Activated naive CD4-positive, alpha-beta T cell treated with anti-CD3 and anti-CD28 coated beads, Interleukin-2, amount 50 U/mL, for 72 hours (primary cell): Measurements from ENCODE around the gene GMPPA. TPM values are rescaled to one million over a fixed set of nuclear protein-coding genes. Genes with fewer than 3 reads are reported as not detected.

Source experiments
- ATAC-seq, 2 donors: fragments of 150-1000 bp; cut with Tn5 transposase; 2 replicates each; pipeline ENCODE4 v1.10.0; 2021; ENCODE audit warnings: mild to moderate bottlenecking in 2 of 2, moderate library complexity in 2 of 2
- DNase-seq, 2 donors: peaks; one replicate each; pipeline ENCODE4 v3.0.0; 2021 to 2022; ENCODE audit warnings: low spot score in 2 of 2
- H3K27ac Mint-ChIP-seq, 2 donors: one replicate each; pipeline ENCODE4 v1.8.0; 2022; ENCODE audit warnings: mild to moderate bottlenecking in 2 of 2, mixed read lengths in 2 of 2
- H3K36me3 Mint-ChIP-seq, 2 donors: one replicate each; pipeline ENCODE4 v1.8.0; 2022; ENCODE audit warnings: mixed read lengths in 2 of 2
- H3K9me3 Mint-ChIP-seq, 2 donors: one replicate each; pipeline ENCODE4 v1.8.0; 2022; ENCODE audit warnings: mixed read lengths in 2 of 2
- total RNA-seq, 2 donors: library from RNA; stranded (reverse); gene quantifications; one replicate each; pipeline ENCODE4 v1.2.3, GENCODE V29; 2022

GMPPA gene
- total RNA-seq, 2 donors from 2014 or later = 29.1 to 34.1 TPM

DNA sequence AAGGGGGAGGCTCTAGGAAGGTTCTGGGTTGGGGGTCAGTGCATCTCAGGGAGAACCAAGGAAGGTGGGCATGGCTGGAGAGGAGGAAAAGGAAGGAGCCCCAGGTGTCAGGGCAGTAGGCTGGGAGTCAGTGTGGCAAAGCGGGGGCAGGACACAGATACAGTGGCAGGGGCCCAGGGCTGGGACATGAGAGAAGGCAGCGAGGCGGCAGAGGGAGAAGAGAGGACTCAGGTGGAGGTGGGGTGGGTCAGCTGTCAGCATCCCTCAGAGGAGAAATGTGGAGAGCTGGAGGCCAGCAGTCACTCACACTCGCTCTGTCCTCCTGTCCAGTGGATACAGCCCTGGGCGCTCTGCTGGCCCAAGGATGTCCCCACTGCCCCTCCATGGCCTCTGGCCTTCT, 5.6 kb upstream of the GMPPA start:
- peaks cover 0 to under 1% of the 10 kb centered on the region in 2 donors for H3K36me3 Mint-ChIP-seq
- H3K27ac Mint-ChIP-seq = no peak overlapping the region
- ATAC-seq (no peak), DNase-seq (no peak)
- no peaks in the 10 kb centered on the region for H3K9me3 Mint-ChIP-seq

DNA sequence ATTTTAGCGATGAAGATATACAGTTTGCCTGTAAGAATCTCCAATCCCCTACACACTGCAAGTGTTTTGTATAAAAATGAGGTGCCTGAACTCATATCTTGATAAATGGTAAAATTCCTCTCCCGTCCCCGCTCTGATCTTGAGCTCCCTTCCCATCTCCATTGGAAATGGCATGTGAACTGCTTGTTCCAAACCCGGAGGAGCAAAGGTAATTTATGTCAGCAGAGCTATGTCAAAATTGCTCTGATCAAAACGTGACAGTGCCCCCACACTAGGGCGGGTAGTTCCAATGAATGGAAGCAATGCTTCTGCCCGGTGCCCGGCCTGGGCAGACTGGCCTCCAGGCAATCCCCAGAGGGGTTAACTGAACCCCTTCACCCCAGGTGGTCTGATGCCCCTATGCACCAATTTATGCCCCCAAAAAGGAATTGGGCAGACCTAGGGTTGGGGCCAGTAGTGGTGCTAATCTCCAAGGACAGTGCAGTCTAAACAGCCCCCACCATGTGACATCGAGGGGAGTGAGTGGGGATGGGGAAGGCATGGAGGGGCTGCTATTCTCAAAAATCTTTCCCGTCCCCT, 3.6 kb upstream of the GMPPA start:
- Mint-ChIP-seq H3K9me3 (no peaks in the 10 kb centered on the region), H3K27ac (no peak overlapping the region), H3K36me3 (peaks cover 9 to 14% of the 10 kb centered on the region in 2 donors)
- DNase-seq (no peak), ATAC-seq (no peak)

GRCh38 chr2:219495531-219496122, 3.1 kb upstream of the GMPPA start:
- Mint-ChIP-seq H3K36me3 (peaks cover 9 to 19% of the 10 kb centered on the region in 2 donors), H3K27ac (no peak overlapping the region), H3K9me3 (no peaks in the 10 kb centered on the region)
- ATAC-seq (peak in 1 of 2 donors; percentile 49), DNase-seq (peak in 1 of 2 donors; percentile 76)

GRCh38 chr2:219496247-219496824, 2.4 kb upstream of the GMPPA start:
- no peak overlapping the region for H3K27ac Mint-ChIP-seq
- H3K9me3 Mint-ChIP-seq = no peaks in the 10 kb centered on the region
- ATAC-seq (no peak), DNase-seq (no peak)
- peaks cover 9 to 19% of the 10 kb centered on the region in 2 donors for H3K36me3 Mint-ChIP-seq

GRCh38 chr2:219496825-219497494, 1.7 kb upstream of the GMPPA start:
- ATAC-seq (no peak), DNase-seq (no peak)
- no peak overlapping the region for H3K27ac Mint-ChIP-seq
- H3K36me3 Mint-ChIP-seq = peaks cover 9 to 19% of the 10 kb centered on the region in 2 donors
- H3K9me3 Mint-ChIP-seq = no peaks in the 10 kb centered on the region

DNA sequence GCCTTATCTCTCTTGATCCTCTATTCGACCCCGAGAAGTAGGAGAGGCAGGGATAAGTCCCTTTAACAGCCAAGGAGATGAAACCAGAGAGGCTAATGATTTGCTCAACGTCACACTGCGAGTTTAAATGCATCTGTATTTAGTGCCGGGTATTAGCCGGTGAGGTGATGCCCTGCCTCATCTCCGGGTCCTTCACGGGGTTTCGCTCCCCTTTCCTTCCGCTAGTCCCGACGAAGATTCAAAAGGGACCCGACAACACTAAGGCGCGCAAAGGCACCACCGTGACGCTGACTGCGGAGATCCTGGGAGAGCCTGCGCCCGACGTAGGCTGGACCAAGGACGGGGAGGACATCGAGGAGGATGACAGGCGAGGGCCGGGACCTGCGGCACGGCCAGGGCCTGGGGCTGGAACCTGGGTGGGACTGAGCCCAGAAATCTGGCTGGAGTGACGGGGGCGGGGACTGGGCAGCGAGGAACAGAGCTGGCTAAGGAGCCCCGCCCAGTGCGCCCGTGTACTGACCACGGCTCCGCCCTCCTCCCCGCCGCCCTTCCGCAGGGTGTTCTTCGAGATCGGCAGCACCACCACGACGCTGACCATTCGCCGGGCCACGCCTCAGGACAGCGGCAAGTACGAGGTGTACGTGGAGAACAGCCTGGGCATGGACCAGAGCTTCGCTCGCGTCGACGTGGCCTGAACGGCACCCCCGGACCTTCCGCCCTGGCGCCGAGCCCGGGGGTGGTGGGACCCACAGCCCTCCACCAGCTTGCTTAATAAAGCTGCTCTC, 1.0 kb upstream of the GMPPA start:
- Mint-ChIP-seq H3K27ac (peak overlapping the region in 1 of 2 donors; percentile 90), H3K9me3 (no peaks in the 10 kb centered on the region), H3K36me3 (peaks cover 9 to 19% of the 10 kb centered on the region in 2 donors)
- DNase-seq = peak in 1 of 2 donors; percentile 64
- ATAC-seq = peak; percentile 14 to 49

- DNase-seq (no peak), ATAC-seq (no peak)
- Mint-ChIP-seq H3K9me3 (no peaks in the 10 kb centered on the region), H3K36me3 (peaks cover 9 to 19% of the 10 kb centered on the region in 2 donors), H3K27ac (peak overlapping the region; percentile 75 to 90)
Measured at GRCh38 chr2:219499058-219499307, 292 bp downstream of the GMPPA start.

DNA sequence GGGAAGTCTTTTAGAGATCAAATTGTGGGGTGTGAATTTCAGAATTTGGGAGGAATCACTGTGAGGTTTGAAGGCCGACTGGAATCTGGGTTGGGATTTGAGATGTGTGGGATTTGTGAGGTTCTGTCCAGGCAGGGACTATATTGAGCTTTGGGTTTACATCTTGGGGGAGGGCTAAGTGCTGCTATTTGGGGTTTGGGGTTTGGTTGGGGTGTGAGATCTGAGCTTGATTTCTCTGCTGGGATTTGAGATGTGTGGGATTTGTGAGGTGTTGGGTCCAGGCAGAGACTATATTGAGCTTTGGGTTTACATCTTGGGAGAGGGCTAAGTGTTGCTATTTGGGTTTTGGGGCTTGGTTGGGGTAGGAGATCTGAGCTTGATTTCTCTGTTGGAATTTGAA, 864 bp downstream of the GMPPA start:
- Mint-ChIP-seq H3K27ac (peak overlapping the region; percentile 75 to 90), H3K36me3 (peaks cover 9 to 19% of the 10 kb centered on the region in 2 donors), H3K9me3 (no peaks in the 10 kb centered on the region)
- no peak for DNase-seq
- no peak for ATAC-seq

- DNase-seq (no peak), ATAC-seq (no peak)
- H3K36me3 Mint-ChIP-seq = peaks cover 9 to 19% of the 10 kb centered on the region in 2 donors
- no peaks in the 10 kb centered on the region for H3K9me3 Mint-ChIP-seq
- H3K27ac Mint-ChIP-seq = peak overlapping the region in 1 of 2 donors; percentile 90
Measured at GRCh38 chr2:219500135-219500534, 1.4 kb downstream of the GMPPA start.

- Mint-ChIP-seq H3K27ac (peak overlapping the region in 1 of 2 donors; percentile 17), H3K36me3 (peaks cover 9 to 19% of the 10 kb centered on the region in 2 donors), H3K9me3 (no peaks in the 10 kb centered on the region)
- ATAC-seq = no peak
- DNase-seq = no peak
Measured at GRCh38 chr2:219501849-219502248, 3.2 kb downstream of the GMPPA start.

GRCh38 chr2:219502618-219503017, 3.9 kb downstream of the GMPPA start:
- Mint-ChIP-seq H3K9me3 (no peaks in the 10 kb centered on the region), H3K36me3 (peaks cover 9 to 19% of the 10 kb centered on the region in 2 donors), H3K27ac (peak overlapping the region in 1 of 2 donors; percentile 40)
- DNase-seq (no peak), ATAC-seq (no peak)

- no peaks in the 10 kb centered on the region for H3K9me3 Mint-ChIP-seq
- no peak for ATAC-seq
- H3K27ac Mint-ChIP-seq = no peak overlapping the region
- no peak for DNase-seq
- H3K36me3 Mint-ChIP-seq = no peaks in the 10 kb centered on the region
Measured at GRCh38 chr2:219505585-219505984, 6.9 kb downstream of the GMPPA start.

GRCh38 chr2:219506153-219506801, 7.6 kb downstream of the GMPPA start:
- no peaks in the 10 kb centered on the region for H3K9me3 Mint-ChIP-seq
- no peak for DNase-seq
- no peak for ATAC-seq
- H3K27ac Mint-ChIP-seq = no peak overlapping the region
- H3K36me3 Mint-ChIP-seq = no peaks in the 10 kb centered on the region

DNA sequence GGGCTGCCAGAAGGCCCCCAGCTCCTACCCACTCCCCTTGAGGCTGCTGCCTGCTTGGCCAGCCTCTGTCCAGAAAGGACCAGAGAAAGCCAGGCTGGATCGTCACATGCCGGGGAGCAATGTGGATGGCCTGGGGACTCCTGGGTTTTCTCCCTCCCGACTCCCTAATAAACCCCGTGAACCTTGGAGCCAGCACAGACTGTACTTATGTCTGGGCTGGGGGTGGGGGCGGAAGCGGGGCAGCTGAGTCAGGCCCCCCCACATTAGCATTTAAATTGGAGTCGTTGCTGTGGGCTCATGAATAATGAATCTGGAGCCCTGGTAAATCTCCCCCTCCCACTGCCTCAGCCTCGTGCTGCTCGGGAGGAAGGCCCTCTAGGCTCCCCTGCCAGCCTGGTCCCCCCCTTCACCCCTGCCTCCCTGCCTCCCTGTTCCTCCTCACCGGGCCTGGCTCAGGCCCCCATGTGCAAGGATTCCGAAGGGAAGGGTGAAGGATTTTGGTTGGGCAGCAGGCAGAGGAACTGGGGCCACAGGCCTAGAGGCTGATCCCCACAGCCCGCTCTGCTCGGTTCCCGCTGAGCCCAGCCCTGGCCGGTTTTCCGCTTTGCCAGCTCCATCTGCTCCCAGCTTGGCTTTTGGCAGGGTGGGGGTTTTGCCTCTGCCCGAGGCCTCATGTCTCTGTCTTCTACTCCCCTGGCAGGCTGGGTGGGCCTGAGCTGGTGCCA, 8.3 kb downstream of the GMPPA start:
- no peak overlapping the region for H3K27ac Mint-ChIP-seq
- no peaks in the 10 kb centered on the region for H3K36me3 Mint-ChIP-seq
- DNase-seq (no peak), ATAC-seq (no peak)
- no peaks in the 10 kb centered on the region for H3K9me3 Mint-ChIP-seq

GRCh38 chr2:219507581-219508443, 9.1 kb downstream of the GMPPA start:
- no peaks in the 10 kb centered on the region for H3K36me3 Mint-ChIP-seq
- no peaks in the 10 kb centered on the region for H3K9me3 Mint-ChIP-seq
- H3K27ac Mint-ChIP-seq = no peak overlapping the region
- no peak for ATAC-seq
- no peak for DNase-seq
